Memory B cell (primary cell): ENCODE measurements around the gene CACHD1.
"Not testable (repeated sequence)": the region's sequence is repeated elsewhere in the genome, so short reads cannot be mapped to it uniquely, and the experiment has no call there.

ENCODE experiments used
- ATAC-seq: fragments of 150-1000 bp; cut with Tn5 transposase; 2 replicates; pipeline ENCODE4 v1.10.0; 2021; ENCODE audit warnings: low read depth, mild to moderate bottlenecking, moderate library complexity
- DNase-seq, 2 donors: peaks; one replicate each; pipeline ENCODE4 v3.0.0; 2022; ENCODE audit warnings: low spot score in 2 of 2
- H3K27ac Mint-ChIP-seq: one replicate; pipeline ENCODE4 v1.8.0; 2022; ENCODE audit warnings: mild to moderate bottlenecking, moderate library complexity, mixed read lengths
- H3K27me3 Mint-ChIP-seq: one replicate; pipeline ENCODE4 v1.8.0; 2022; ENCODE audit warnings: mixed read lengths
- H3K36me3 Mint-ChIP-seq: one replicate; pipeline ENCODE4 v1.8.0; 2022; ENCODE audit warnings: mild to moderate bottlenecking, mixed read lengths
- H3K4me1 Mint-ChIP-seq: one replicate; pipeline ENCODE4 v1.8.0; 2022; ENCODE audit warnings: mixed read lengths
- H3K4me3 Mint-ChIP-seq: one replicate; pipeline ENCODE4 v1.8.0; 2022; ENCODE audit warnings: mild to moderate bottlenecking, moderate library complexity, mixed read lengths
- H3K9me3 Mint-ChIP-seq: one replicate; pipeline ENCODE4 v1.8.0; 2022; ENCODE audit warnings: mixed read lengths

Gene CACHD1

GRCh38 chr1:64496606-64497005 lies 26.7 kb downstream of the CACHD1 start:
- peaks cover 6% of the 10 kb centered on the region for H3K27me3 Mint-ChIP-seq
- ATAC-seq (no peak), DNase-seq (no peak)
- H3K27ac Mint-ChIP-seq: no peak overlapping the region
- H3K36me3 Mint-ChIP-seq: no peaks in the 10 kb centered on the region
- H3K9me3 Mint-ChIP-seq: no peaks in the 10 kb centered on the region
- no peaks in the 10 kb centered on the region for H3K4me1 Mint-ChIP-seq
- no peak overlapping the region for H3K4me3 Mint-ChIP-seq

- Mint-ChIP-seq H3K27me3 (peaks cover 6% of the 10 kb centered on the region), H3K4me1 (no peaks in the 10 kb centered on the region), H3K27ac (no peak overlapping the region), H3K4me3 (no peak overlapping the region), H3K9me3 (no peaks in the 10 kb centered on the region), H3K36me3 (no peaks in the 10 kb centered on the region)
- ATAC-seq: no peak
- no peak for DNase-seq
Measured at GRCh38 chr1:64497088-64497883, 27.4 kb downstream of the CACHD1 start.

GRCh38 chr1:64498325-64498724 lies 28.4 kb downstream of the CACHD1 start:
- no peak overlapping the region for H3K27ac Mint-ChIP-seq
- ATAC-seq: no peak
- H3K9me3 Mint-ChIP-seq: no peaks in the 10 kb centered on the region
- no peak overlapping the region for H3K4me3 Mint-ChIP-seq
- H3K4me1 Mint-ChIP-seq: no peaks in the 10 kb centered on the region
- no peak for DNase-seq
- no peaks in the 10 kb centered on the region for H3K36me3 Mint-ChIP-seq
- peaks cover 7% of the 10 kb centered on the region for H3K27me3 Mint-ChIP-seq

- Mint-ChIP-seq H3K4me1 (no peaks in the 10 kb centered on the region), H3K4me3 (no peak overlapping the region), H3K9me3 (no peaks in the 10 kb centered on the region), H3K27ac (no peak overlapping the region), H3K36me3 (no peaks in the 10 kb centered on the region), H3K27me3 (peaks cover 6% of the 10 kb centered on the region)
- ATAC-seq: no peak
- DNase-seq: no peak
Measured at GRCh38 chr1:64499011-64499410, 29.1 kb downstream of the CACHD1 start.

- no peaks in the 10 kb centered on the region for H3K9me3 Mint-ChIP-seq
- H3K36me3 Mint-ChIP-seq: no peaks in the 10 kb centered on the region
- DNase-seq (no peak), ATAC-seq (no peak)
- no peak overlapping the region for H3K27ac Mint-ChIP-seq
- H3K27me3 Mint-ChIP-seq: peaks cover 6% of the 10 kb centered on the region
- H3K4me3 Mint-ChIP-seq: no peak overlapping the region
- H3K4me1 Mint-ChIP-seq: peaks cover under 1% of the 10 kb centered on the region
Measured at GRCh38 chr1:64499966-64500365, 30.0 kb downstream of the CACHD1 start.

- Mint-ChIP-seq H3K27ac (no peak overlapping the region), H3K4me3 (no peak overlapping the region), H3K4me1 (peaks cover 6% of the 10 kb centered on the region), H3K27me3 (peaks cover 8% of the 10 kb centered on the region), H3K9me3 (no peaks in the 10 kb centered on the region), H3K36me3 (no peaks in the 10 kb centered on the region)
- no peak for DNase-seq
- ATAC-seq: no peak
Measured at GRCh38 chr1:64502083-64502482, 32.2 kb downstream of the CACHD1 start.

- no peak overlapping the region for H3K4me3 Mint-ChIP-seq
- no peaks in the 10 kb centered on the region for H3K9me3 Mint-ChIP-seq
- H3K4me1 Mint-ChIP-seq: peaks cover 6% of the 10 kb centered on the region
- no peaks in the 10 kb centered on the region for H3K36me3 Mint-ChIP-seq
- DNase-seq (no peak), ATAC-seq (no peak)
- peaks cover 11% of the 10 kb centered on the region for H3K27me3 Mint-ChIP-seq
- no peak overlapping the region for H3K27ac Mint-ChIP-seq
Measured at GRCh38 chr1:64502931-64503330, 33.0 kb downstream of the CACHD1 start.

- peak overlapping the region; percentile 51 for H3K27ac Mint-ChIP-seq
- peak; percentile 2 to 13 for DNase-seq
- H3K4me3 Mint-ChIP-seq: peak overlapping the region; percentile 93
- peaks cover 6% of the 10 kb centered on the region for H3K4me1 Mint-ChIP-seq
- peak; percentile 65 for ATAC-seq
- H3K9me3 Mint-ChIP-seq: no peaks in the 10 kb centered on the region
- H3K27me3 Mint-ChIP-seq: peaks cover 11% of the 10 kb centered on the region
- H3K36me3 Mint-ChIP-seq: no peaks in the 10 kb centered on the region
Measured at GRCh38 chr1:64505232-64505943, 35.5 kb downstream of the CACHD1 start.

- no peak for DNase-seq
- peaks cover 11% of the 10 kb centered on the region for H3K27me3 Mint-ChIP-seq
- peaks cover 11% of the 10 kb centered on the region for H3K4me1 Mint-ChIP-seq
- H3K4me3 Mint-ChIP-seq: peak overlapping the region; percentile 93
- peak overlapping the region; percentile 51 for H3K27ac Mint-ChIP-seq
- H3K36me3 Mint-ChIP-seq: no peaks in the 10 kb centered on the region
- H3K9me3 Mint-ChIP-seq: no peaks in the 10 kb centered on the region
- peak; percentile 21 for ATAC-seq
Measured at GRCh38 chr1:64505944-64506655, 36.2 kb downstream of the CACHD1 start.

GRCh38 chr1:64508629-64509028 lies 38.7 kb downstream of the CACHD1 start:
- H3K4me3 Mint-ChIP-seq: no peak overlapping the region
- H3K27me3 Mint-ChIP-seq: peaks cover 10% of the 10 kb centered on the region
- DNase-seq (no peak), ATAC-seq (no peak)
- no peaks in the 10 kb centered on the region for H3K36me3 Mint-ChIP-seq
- H3K4me1 Mint-ChIP-seq: peaks cover 11% of the 10 kb centered on the region
- H3K27ac Mint-ChIP-seq: no peak overlapping the region
- no peaks in the 10 kb centered on the region for H3K9me3 Mint-ChIP-seq

- Mint-ChIP-seq H3K4me3 (no peak overlapping the region), H3K27me3 (peaks cover 9% of the 10 kb centered on the region), H3K27ac (no peak overlapping the region), H3K36me3 (no peaks in the 10 kb centered on the region), H3K4me1 (peaks cover 5% of the 10 kb centered on the region), H3K9me3 (no peaks in the 10 kb centered on the region)
- ATAC-seq (no peak), DNase-seq (no peak)
Measured at GRCh38 chr1:64511044-64511443, 41.1 kb downstream of the CACHD1 start.

GRCh38 chr1:64512206-64512605 lies 42.3 kb downstream of the CACHD1 start:
- not testable (repeated sequence) for H3K4me1 Mint-ChIP-seq

GRCh38 chr1:64513545-64513944 lies 43.6 kb downstream of the CACHD1 start:
- ATAC-seq (no peak), DNase-seq (no peak)
- Mint-ChIP-seq H3K4me1 (peaks cover 5% of the 10 kb centered on the region), H3K36me3 (no peaks in the 10 kb centered on the region), H3K27me3 (peaks cover 2% of the 10 kb centered on the region), H3K27ac (no peak overlapping the region), H3K4me3 (no peak overlapping the region), H3K9me3 (no peaks in the 10 kb centered on the region)

More at GRCh38 chr1:64512206-64512605, 42.3 kb downstream of the CACHD1 start:
- H3K9me3 Mint-ChIP-seq, H3K27me3 Mint-ChIP-seq, H3K4me3 Mint-ChIP-seq, ATAC-seq, H3K36me3 Mint-ChIP-seq, H3K27ac Mint-ChIP-seq, DNase-seq: not testable (repeated sequence)

GRCh38 chr1:64514197-64514765 lies 44.4 kb downstream of the CACHD1 start:
- Mint-ChIP-seq H3K4me3 (no peak overlapping the region), H3K36me3 (no peaks in the 10 kb centered on the region), H3K27me3 (peaks cover 2% of the 10 kb centered on the region), H3K27ac (no peak overlapping the region), H3K9me3 (no peaks in the 10 kb centered on the region), H3K4me1 (peaks cover 5% of the 10 kb centered on the region)
- ATAC-seq: no peak
- DNase-seq: no peak
